H1 (cell line): ENCODE measurements around the gene GEN1. TPM values are rescaled to one million over a fixed set of nuclear protein-coding genes. Genes with fewer than 3 reads are reported as not detected.

Source experiments
- CTCF ChIA-PET: fragments of 300-600 bp; sonication (Branson Sonifier 250); formaldehyde crosslinking; loops from one replicate; lab custom pipeline; 2021; ENCODE audit not compliant: partially characterized antibody; lab: Charles Lee
- POLR2A ChIA-PET: fragments of 300-600 bp; sonication (Branson Sonifier 250); formaldehyde crosslinking; loops from one replicate; lab custom pipeline; 2021; ENCODE audit warnings: inconsistent platforms; ENCODE audit not compliant: partially characterized antibody; lab: Charles Lee
- DNase-seq, 2 experiments: peaks; one replicate each; pipeline versions ENCODE4 v3.0.0 to v3.0.0-alpha.2; 2010 to 2022; ENCODE audit warnings: low spot score in 2 of 2, low read depth in 1 of 2, mixed read lengths in 1 of 2
- FAIRE-seq: peaks from 2 replicates; lab custom pipeline; 2011; peaks lifted over from hg19 to GRCh38; lab: Jason Lieb, UNC
- H2AFZ ChIP-seq: 2 replicates; pipeline ENCODE4 v1.8.1; 2012; ENCODE audit warnings: low read length, inconsistent platforms
- H2AK5ac ChIP-seq: 2 replicates; pipeline ENCODE4 v1.6.1; 2013; ENCODE audit warnings: low read depth, low read length
- H2BK120ac ChIP-seq: replicated peaks from 2 replicates; pipeline ENCODE3; 2013; ENCODE audit warnings: low read depth, low read length, inconsistent platforms
- H2BK12ac ChIP-seq: 2 replicates; pipeline ENCODE4 v1.6.1; 2013; ENCODE audit warnings: low read depth, low read length
- H2BK15ac ChIP-seq: 2 replicates; pipeline ENCODE4 v1.6.1; 2013; ENCODE audit warnings: low read length
- H2BK20ac ChIP-seq: 2 replicates; pipeline ENCODE4 v1.6.1; 2013; ENCODE audit warnings: low read length
- H2BK5ac ChIP-seq: 2 replicates; pipeline ENCODE4 v1.6.1; 2013; ENCODE audit warnings: low read depth, low read length
- H3K14ac ChIP-seq: 2 replicates; pipeline ENCODE4 v1.6.1; 2013; ENCODE audit warnings: inconsistent platforms; ENCODE audit not compliant: insufficient read length
- H3K18ac ChIP-seq: 2 replicates; pipeline ENCODE4 v1.6.1; 2013; ENCODE audit warnings: low read length; ENCODE audit errors: extremely low read depth
- H3K23ac ChIP-seq: 2 replicates; pipeline ENCODE4 v1.6.1; 2013; ENCODE audit warnings: inconsistent platforms; ENCODE audit not compliant: insufficient read length
- H3K23me2 ChIP-seq: 2 replicates; pipeline ENCODE4 v1.6.1; 2013; ENCODE audit warnings: low read depth, low read length
- H3K27ac ChIP-seq: 2 replicates; pipeline ENCODE4 v1.6.1; 2011; ENCODE audit warnings: low read depth, low read length, inconsistent platforms
- H3K27me3 ChIP-seq, 4 experiments: replicated peaks in 1 of 4; 1 replicate in 1 of 4; 2 replicates in 3 of 4; pipeline versions ENCODE4 v1.6.1 to v1.8.1; 2011 to 2013; ENCODE audit warnings: low read length in 3 of 4, mild to moderate bottlenecking in 3 of 4, inconsistent platforms in 2 of 4, mixed read lengths in 2 of 4, moderate library complexity in 1 of 4; ENCODE audit not compliant: control insufficient read depth in 3 of 4, insufficient read depth in 3 of 4; ENCODE audit errors: extremely low read depth in 1 of 4
- H3K36me3 ChIP-seq, 4 experiments: 2 replicates each; pipeline versions ENCODE4 v1.6.1 to v1.8.1; 2011 to 2013; ENCODE audit warnings: mild to moderate bottlenecking in 4 of 4, low read length in 3 of 4, moderate library complexity in 2 of 4, control low read depth in 1 of 4, inconsistent platforms in 1 of 4; ENCODE audit not compliant: insufficient read depth in 4 of 4, control insufficient read depth in 2 of 4
- H3K4ac ChIP-seq: replicated peaks from 2 replicates; pipeline ENCODE3; 2013; ENCODE audit warnings: low read length, low read depth, mixed read lengths, inconsistent platforms; ENCODE audit not compliant: insufficient read length
- H3K4me1 ChIP-seq, 4 experiments: replicated peaks in 1 of 4; 1 replicate in 1 of 4; 2 replicates in 3 of 4; pipeline versions ENCODE4 v1.6.1 to v1.8.1; 2011 to 2013; ENCODE audit warnings: low read length in 3 of 4, inconsistent platforms in 2 of 4, mixed read lengths in 1 of 4; ENCODE audit not compliant: insufficient read depth in 4 of 4, control insufficient read depth in 3 of 4
- H3K4me2 ChIP-seq, 2 experiments: 2 replicates each; pipeline versions ENCODE4 v1.6.1 to v1.8.1; 2011 to 2013; ENCODE audit warnings: low read depth in 2 of 2, low read length in 2 of 2, control low read depth in 1 of 2, inconsistent platforms in 1 of 2, mild to moderate bottlenecking in 1 of 2; ENCODE audit not compliant: insufficient read depth in 1 of 2
- H3K4me3 ChIP-seq, 4 experiments: fragments of 200-600, 300-600 bp in 1 of 4; sonication (generic), shearing (Covaris generic), sonication (Bioruptor Twin) in 1 of 4; 2 replicates each; pipeline versions ENCODE4 v1.5.1 to v1.8.1; 2011 to 2016; ENCODE audit warnings: low read length in 4 of 4, low read depth in 3 of 4, control low read depth in 2 of 4, inconsistent platforms in 2 of 4, mild to moderate bottlenecking in 2 of 4, mixed read lengths in 1 of 4, moderate library complexity in 1 of 4; ENCODE audit not compliant: insufficient read depth in 2 of 4; ENCODE audit errors: extremely low read depth in 1 of 4
- H3K56ac ChIP-seq: replicated peaks from 2 replicates; pipeline ENCODE3; 2013; ENCODE audit warnings: low read depth, mild to moderate bottlenecking, mixed read lengths, low read length, inconsistent platforms; ENCODE audit not compliant: insufficient read length
- H3K79me1 ChIP-seq: 2 replicates; pipeline ENCODE4 v1.6.1; 2013; ENCODE audit warnings: low read depth, low read length, control low read depth
- H3K79me2 ChIP-seq, 2 experiments: 2 replicates each; pipeline versions ENCODE4 v1.6.1 to v1.8.1; 2012 to 2013; ENCODE audit warnings: low read length in 2 of 2, mild to moderate bottlenecking in 2 of 2, inconsistent platforms in 1 of 2; ENCODE audit not compliant: insufficient read depth in 2 of 2, control insufficient read depth in 1 of 2
- H3K9ac ChIP-seq, 4 experiments: replicated peaks in 1 of 4; 1 replicate in 1 of 4; 2 replicates in 3 of 4; pipeline versions ENCODE4 v1.6.1 to v1.8.1; 2011 to 2013; ENCODE audit warnings: low read depth in 3 of 4, low read length in 3 of 4, control low read depth in 2 of 4, mild to moderate bottlenecking in 2 of 4, moderate library complexity in 2 of 4, inconsistent platforms in 1 of 4; ENCODE audit errors: extremely low read depth in 1 of 4
- H3K9me3 ChIP-seq, 2 experiments: 2 replicates each; pipeline versions ENCODE4 v1.6.1 to v1.8.1; 2012 to 2013; ENCODE audit warnings: mild to moderate bottlenecking in 2 of 2, moderate library complexity in 2 of 2, control low read depth in 1 of 2, inconsistent platforms in 1 of 2, low read depth in 1 of 2, low read length in 1 of 2, mixed read lengths in 1 of 2; ENCODE audit not compliant: insufficient read depth in 2 of 2
- H4K20me1 ChIP-seq, 2 experiments: replicated peaks in 1 of 2; 2 replicates each; pipeline versions ENCODE3 to v1.8.1; 2011 to 2013; ENCODE audit warnings: inconsistent platforms in 2 of 2, low read length in 2 of 2, mild to moderate bottlenecking in 1 of 2; ENCODE audit not compliant: insufficient read depth in 2 of 2, control insufficient read depth in 1 of 2
- H4K5ac ChIP-seq: 2 replicates; pipeline ENCODE4 v1.6.1; 2013; ENCODE audit warnings: low read length, low read depth, mixed read lengths, inconsistent platforms; ENCODE audit not compliant: insufficient read length
- H4K8ac ChIP-seq: 2 replicates; pipeline ENCODE4 v1.8.0; 2013; ENCODE audit warnings: mild to moderate bottlenecking, moderate library complexity, low read length, inconsistent platforms; ENCODE audit not compliant: insufficient read depth; ENCODE audit errors: extremely low read depth
- H4K91ac ChIP-seq: replicated peaks from 2 replicates; pipeline ENCODE3; 2013; ENCODE audit warnings: low read length, mixed read lengths, inconsistent platforms; ENCODE audit not compliant: insufficient read length
- ATF2 ChIP-seq: IDR thresholded peaks from 2 replicates; pipeline ENCODE4 v1.6.1; 2012; ENCODE audit warnings: low read length, inconsistent platforms
- BCL11A ChIP-seq, 2 experiments: IDR thresholded peaks; one replicate each; pipeline ENCODE4 v1.6.1; 2011; ENCODE audit warnings: low read depth in 2 of 2, low read length in 2 of 2, mild to moderate bottlenecking in 2 of 2
- EP300 ChIP-seq, 2 experiments: IDR thresholded peaks; 1 replicate in 1 of 2; 2 replicates in 1 of 2; pipeline ENCODE4 v1.6.1; 2011 to 2012; ENCODE audit warnings: low read depth in 2 of 2, low read length in 2 of 2, mild to moderate bottlenecking in 2 of 2, borderline replicate concordance in 1 of 2, inconsistent platforms in 1 of 2, moderate library complexity in 1 of 2
- HDAC6 ChIP-seq: IDR thresholded peaks from one replicate; pipeline ENCODE4 v1.7.1; 2012; ENCODE audit warnings: low read depth, mild to moderate bottlenecking, inconsistent platforms, low read length, moderate library complexity
- KDM4A ChIP-seq: IDR thresholded peaks from one replicate; pipeline ENCODE4 v1.7.1; 2012; ENCODE audit warnings: low read depth, mild to moderate bottlenecking, moderate library complexity, low read length, inconsistent platforms; ENCODE audit not compliant: severe bottlenecking
- MAFK ChIP-seq: IDR thresholded peaks from 2 replicates; pipeline ENCODE4 v1.6.1; 2012; ENCODE audit warnings: low read depth, mild to moderate bottlenecking, improper control_type of control experiment, low read length
- MAX ChIP-seq: IDR thresholded peaks from 2 replicates; pipeline ENCODE4 v1.6.1; 2012; ENCODE audit warnings: inconsistent platforms
- SAP30 ChIP-seq: fragments of 300-600 bp; sonication (generic); IDR thresholded peaks from 2 replicates; pipeline ENCODE4 v1.7.1; 2012; ENCODE audit warnings: low read length, moderate library complexity, mild to moderate bottlenecking, inconsistent platforms; ENCODE audit not compliant: insufficient read depth, insufficient replicate concordance
- SUZ12 ChIP-seq: fragments of 200-600 bp; sonication (generic); IDR thresholded peaks from 2 replicates; pipeline ENCODE4 v1.6.1; 2012; ENCODE audit warnings: mild to moderate bottlenecking, inconsistent platforms, low read length, moderate library complexity, mixed read lengths
- TCF12 ChIP-seq: IDR thresholded peaks from 2 replicates; pipeline ENCODE4 v1.6.1; 2011; ENCODE audit warnings: low read depth, mild to moderate bottlenecking, low read length
- WGBS, 2 experiments: shearing (Covaris generic) in 1 of 2; methylation state at CpG; one replicate each; pipeline versions ENCODE4 v1.1.6 to v1.1.7; 2013 to 2015; ENCODE audit warnings: low lambda C conversion rate in 2 of 2, mixed read lengths in 2 of 2, inconsistent platforms in 1 of 2, low coverage in 1 of 2, missing lambda C conversion rate in 1 of 2; ENCODE audit not compliant: insufficient replicate concordance in 2 of 2, insufficient coverage in 1 of 2, insufficient read length in 1 of 2; ENCODE audit errors: extremely low coverage in 1 of 2, missing lambda C conversion rate in 1 of 2; 5-methylcytosine and 5-hydroxymethylcytosine counted together
- polyA plus RNA-seq, 7 experiments: library from polyadenylated mRNA; depleted of rRNA in 3 of 7; stranded (reverse) in 5 of 7; unstranded in 2 of 7; fragments of >200 nt in 5 of 7; fragments of 200-250 nt in 2 of 7; gene quantifications; 1 replicate in 5 of 7; 2 replicates in 1 of 7; 4 replicates in 1 of 7; pipeline versions ENCODE4 v1.2.1 to v1.2.3, GENCODE V29; 2011 to 2013; ENCODE audit warnings: missing spikeins in 2 of 7, mixed read lengths in 2 of 7
- total RNA-seq: library from RNA; stranded (reverse); fragmentation: NEBNext Ultra II Directional; extraction: Animal tissue kit (Norgen Biotek cat#: 25700); gene quantifications from 2 replicates; pipeline ENCODE4 v1.2.1, GENCODE V29; 2021

GEN1 gene
- total and polyA plus RNA-seq, 2 of the 8 experiments (the other 6 are each of a cell fraction or from before 2014, with no cell fraction given), result 6.9 to 19.2 TPM

- Histone ChIP-seq H2BK120ac (no peak overlapping the region), H3K79me2 (no peaks in the 10 kb centered on the region), H3K9me3 (no peaks in the 10 kb centered on the region), H3K23ac (no peak overlapping the region), H2AK5ac (no peak overlapping the region), H2BK20ac (no peak overlapping the region), H3K4me2 (no peak overlapping the region), H2BK12ac (no peak overlapping the region), H4K20me1 (no peaks in the 10 kb centered on the region), H3K9ac (no peak overlapping the region), H3K23me2 (no peaks in the 10 kb centered on the region), H2BK15ac (no peak overlapping the region), H4K91ac (no peak overlapping the region), H3K4ac (no peak overlapping the region), H4K5ac (no peak overlapping the region), H3K14ac (no peak overlapping the region), H3K56ac (no peak overlapping the region), H3K36me3 (no peaks in the 10 kb centered on the region), H3K4me3 (no peak overlapping the region), H3K27ac (no peak overlapping the region), H3K79me1 (no peaks in the 10 kb centered on the region), H3K4me1 (peaks cover 0 to 3% (median 0%) of the 10 kb centered on the region in 4 experiments; a peak in 1 of 7 replicates), H2BK5ac (no peak overlapping the region), H4K8ac (no peak overlapping the region), H3K27me3 (no peaks in the 10 kb centered on the region), H2AFZ (no peak overlapping the region), H3K18ac (no peak overlapping the region)
- DNase-seq (no peak), FAIRE-seq (no peak)
- ChIA-PET POLR2A (interaction anchor here (0.5 kb wide), 1 partner anchor 767 kb away, joined by 3 read pairs; no protein-coding TSS in a partner anchor), CTCF (interaction anchor here (0.6 to 1.1 kb wide), 3 partner anchors 58 to 71 kb away, joined by 3 to 4 read pairs (median 3); no protein-coding TSS in a partner anchor)
- 89% methylated on average over 5 of the region's 5 CpGs; no CpG with 5 or more reads in 1 of the 2 experiments for WGBS, 2 experiments
- no peak for TF ChIP-seq EP300 (IDR thresholded peaks at IDR 0.05; ENCODE audit: borderline replicate concordance in 1 of 2, low read depth in 2 of 2, low read length in 2 of 2)
- TF ChIP-seq SAP30, result no peak
- no peak for TF ChIP-seq BCL11A (IDR thresholded peaks at IDR 0.05; ENCODE audit: low read depth in 2 of 2, low read length in 2 of 2)
- no peak for TF ChIP-seq HDAC6
- TF ChIP-seq MAX, result no peak
- TF ChIP-seq TCF12, result no peak
- TF ChIP-seq ATF2, result no peak
- no peak for TF ChIP-seq SUZ12
- TF ChIP-seq KDM4A, result no peak
- TF ChIP-seq MAFK, result no peak
These were observed 37.3 kb downstream of the GEN1 start for GRCh38 chr2:17791121-17791816.
